GM12874 (cell line): ENCODE measurements around the gene TRAF2.

Experiments used
- CTCF ChIP-seq: IDR thresholded peaks from 2 replicates; pipeline ENCODE4 v1.5.1; 2011; ENCODE audit warnings: low read depth, mild to moderate bottlenecking, control low read depth, low read length, moderate library complexity; ENCODE audit not compliant: insufficient read depth

TRAF2 gene

GRCh38 chr9:136860933-136861873 lies 25.1 kb upstream of the TRAF2 start:
- no peak for TF ChIP-seq CTCF

GRCh38 chr9:136861874-136862457 lies 24.4 kb upstream of the TRAF2 start:
- TF ChIP-seq CTCF: no peak

GRCh38 chr9:136862849-136863622 lies 23.3 kb upstream of the TRAF2 start:
- TF ChIP-seq CTCF: no peak

GRCh38 chr9:136863623-136864273 lies 22.6 kb upstream of the TRAF2 start:
- no peak for TF ChIP-seq CTCF

GRCh38 chr9:136865041-136865767 lies 21.1 kb upstream of the TRAF2 start:
- TF ChIP-seq CTCF: no peak

- TF ChIP-seq CTCF: no peak
These were observed 20.6 kb upstream of the TRAF2 start for GRCh38 chr9:136865768-136866103.
